GM19351 (cell line): ENCODE measurements around the gene AP4E1.
A peak's percentile ranks its signal among the peaks of the same experiment; 100 is the strongest.
"Not testable (repeated sequence)": the region's sequence is repeated elsewhere in the genome, so short reads cannot be mapped to it uniquely, and the experiment has no call there.

Experiments
- ATAC-seq: cut with Tn5 transposase; IDR thresholded peaks from one replicate; pipeline ENCODE4 v1.9.1; 2021; ENCODE audit warnings: mild to moderate bottlenecking, moderate library complexity; ENCODE audit not compliant: unreplicated experiment

The AP4E1 gene

DNA sequence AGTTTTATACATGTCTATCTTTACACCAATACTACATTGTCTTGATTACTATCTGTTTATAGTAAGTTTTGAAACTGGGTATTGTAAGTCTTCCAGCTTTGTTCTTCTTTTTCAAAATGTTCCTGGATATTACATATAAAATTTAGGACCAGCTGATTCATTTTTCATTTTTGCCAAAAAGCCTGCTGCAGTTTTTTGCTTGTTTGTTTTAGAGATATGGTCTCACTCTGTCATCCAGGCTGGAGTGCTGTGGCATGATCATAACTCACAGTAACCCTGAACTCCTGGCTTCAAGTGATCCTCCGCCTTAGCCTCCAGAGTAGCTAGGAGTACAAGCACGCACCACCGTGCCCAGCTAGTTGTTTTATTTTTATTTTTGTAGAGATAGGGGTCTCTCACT is 20.4 kb upstream of the AP4E1 start:
- ATAC-seq, result no peak

- ATAC-seq, result no peak
Measured at GRCh38 chr15:50889589-50889988, 18.9 kb upstream of the AP4E1 start.

- ATAC-seq, result no peak
Measured at GRCh38 chr15:50890751-50891150, 17.7 kb upstream of the AP4E1 start.

DNA sequence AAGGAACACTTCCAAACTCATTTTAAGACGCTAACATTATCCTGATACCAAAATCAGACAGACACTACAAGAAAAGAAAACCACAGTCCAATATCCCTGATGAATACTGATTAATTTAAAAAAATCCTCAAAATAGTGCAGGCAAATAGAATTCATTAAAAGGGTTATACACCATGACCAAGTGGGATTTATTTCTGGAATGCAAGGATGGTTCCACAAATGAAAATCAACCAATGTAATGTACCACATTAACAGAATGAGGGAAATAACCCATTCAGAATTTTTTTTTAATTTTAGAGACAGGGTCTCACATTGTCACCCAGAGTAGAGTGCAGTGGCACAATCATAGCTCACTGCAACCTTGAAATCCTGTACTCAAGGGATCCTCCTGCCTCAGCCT is 17.3 kb upstream of the AP4E1 start:
- ATAC-seq, result no peak

GRCh38 chr15:50893976-50894375 is 14.5 kb upstream of the AP4E1 start:
- ATAC-seq, result no peak

GRCh38 chr15:50901390-50901789 is 7.1 kb upstream of the AP4E1 start:
- ATAC-seq, result not testable (repeated sequence)

DNA sequence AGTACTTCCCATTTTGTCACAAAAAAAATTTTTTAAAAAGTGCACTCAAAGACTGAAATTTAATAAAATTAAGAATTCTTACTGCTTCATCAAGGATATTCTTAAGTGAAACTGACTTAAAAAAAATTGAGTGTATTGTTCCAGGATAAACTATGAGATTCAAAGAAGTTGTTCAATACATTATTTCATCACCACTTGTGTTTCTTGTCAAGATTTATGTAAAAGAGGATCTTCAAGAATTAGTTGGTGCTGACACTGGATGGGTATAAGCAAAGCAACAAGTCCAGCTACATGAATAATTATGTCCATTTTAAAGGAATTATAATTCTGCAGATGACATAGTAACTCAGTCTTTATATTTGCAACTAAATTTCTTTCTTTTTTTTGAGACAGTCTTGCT is 4.3 kb upstream of the AP4E1 start:
- ATAC-seq, result no peak

- ATAC-seq, result no peak
Measured at GRCh38 chr15:50905055-50905454, 3.4 kb upstream of the AP4E1 start.

DNA sequence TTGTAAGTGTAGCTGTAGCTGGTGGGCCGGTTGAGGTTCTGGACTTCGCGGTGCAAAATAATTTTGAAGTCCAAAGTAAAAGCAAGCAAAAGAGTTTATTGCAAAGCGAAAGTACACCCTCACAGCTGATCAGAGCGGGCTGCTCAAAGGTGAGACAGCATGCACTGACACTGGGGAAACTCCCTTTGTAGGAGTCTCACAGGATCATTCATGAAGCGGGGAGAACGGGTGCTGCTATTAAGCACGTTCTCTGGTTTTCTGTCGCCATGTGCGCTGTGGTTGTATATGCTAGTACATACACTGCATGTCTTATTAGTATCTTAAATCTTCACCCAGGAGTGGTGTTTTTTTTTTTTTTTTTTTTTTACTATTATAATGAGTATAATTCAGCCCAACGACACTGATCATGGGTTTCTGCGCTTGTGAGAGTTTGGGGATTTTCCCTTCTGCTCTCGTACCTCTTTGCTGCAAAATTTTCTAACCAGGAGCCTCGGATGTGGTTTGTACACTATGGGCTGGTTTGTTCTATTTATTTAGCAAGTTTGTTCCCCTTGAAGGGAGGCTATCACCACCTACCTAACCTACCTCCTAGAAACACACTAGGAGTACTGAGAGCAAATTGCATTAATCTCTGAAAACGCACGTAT is 1.4 kb upstream of the AP4E1 start:
- ATAC-seq, result peak; percentile 65

DNA sequence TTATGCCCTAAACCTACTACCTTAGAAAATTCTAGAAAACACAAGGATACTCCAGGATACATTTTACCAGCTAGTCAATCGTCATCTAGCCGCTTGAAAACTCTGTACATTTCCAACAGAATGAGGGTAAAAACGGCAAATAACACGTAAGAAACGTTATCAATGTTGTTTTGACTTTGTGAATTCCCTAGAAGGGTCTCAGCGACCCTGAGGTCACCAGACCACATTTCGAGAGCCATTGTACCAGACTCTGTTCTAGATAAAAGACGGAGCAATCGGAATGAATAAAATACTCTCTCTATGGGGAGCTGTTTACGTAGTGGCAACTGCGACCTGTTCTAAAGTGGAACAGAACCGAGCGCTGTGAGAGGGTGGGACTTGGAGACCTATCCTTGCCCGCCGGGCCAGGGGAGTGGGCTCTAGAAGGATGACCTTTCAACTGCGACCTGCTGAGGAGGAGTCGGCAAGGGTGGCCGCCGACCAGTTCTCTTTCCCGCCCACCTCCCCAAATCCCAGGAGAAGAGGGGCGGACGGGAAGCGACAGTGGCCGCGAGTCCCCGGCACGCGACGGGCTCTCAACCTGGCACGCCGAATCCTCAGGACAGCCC is 778 bp upstream of the AP4E1 start:
- no peak for ATAC-seq

DNA sequence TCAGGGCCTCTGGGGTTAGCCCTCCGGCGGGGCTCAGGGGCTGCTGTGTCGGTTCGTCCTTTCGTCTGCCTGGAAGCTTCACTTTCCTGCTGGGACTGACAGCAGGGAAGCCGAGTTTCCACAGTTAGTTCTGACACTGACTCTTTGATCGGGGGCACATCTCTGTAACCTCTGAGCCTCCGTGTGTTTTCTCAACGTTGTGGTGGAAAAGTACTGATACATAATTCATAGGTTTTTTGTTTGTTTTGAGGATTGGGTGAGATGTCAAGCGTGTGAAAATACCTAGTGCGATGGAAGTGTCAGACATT is 481 bp downstream of the AP4E1 start:
- no peak for ATAC-seq

DNA sequence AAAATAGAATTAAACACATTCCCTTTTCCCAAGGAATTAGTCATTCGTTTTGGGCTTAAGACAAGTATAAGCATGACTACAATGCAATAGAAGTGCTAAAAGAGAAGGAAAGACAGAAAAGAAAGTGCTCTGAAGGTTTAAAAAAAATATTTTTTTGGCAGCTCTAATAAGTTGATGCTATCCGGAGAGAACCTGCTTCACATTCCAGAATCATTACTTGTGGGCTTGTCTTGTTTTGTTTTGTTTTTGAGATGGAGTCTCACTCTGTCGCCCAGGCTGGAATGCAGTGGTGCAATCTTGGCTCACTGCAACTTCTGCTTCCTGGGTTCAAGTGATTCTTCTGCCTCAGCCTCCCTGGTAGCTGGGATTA is 1.9 kb downstream of the AP4E1 start:
- not testable (repeated sequence) for ATAC-seq

DNA sequence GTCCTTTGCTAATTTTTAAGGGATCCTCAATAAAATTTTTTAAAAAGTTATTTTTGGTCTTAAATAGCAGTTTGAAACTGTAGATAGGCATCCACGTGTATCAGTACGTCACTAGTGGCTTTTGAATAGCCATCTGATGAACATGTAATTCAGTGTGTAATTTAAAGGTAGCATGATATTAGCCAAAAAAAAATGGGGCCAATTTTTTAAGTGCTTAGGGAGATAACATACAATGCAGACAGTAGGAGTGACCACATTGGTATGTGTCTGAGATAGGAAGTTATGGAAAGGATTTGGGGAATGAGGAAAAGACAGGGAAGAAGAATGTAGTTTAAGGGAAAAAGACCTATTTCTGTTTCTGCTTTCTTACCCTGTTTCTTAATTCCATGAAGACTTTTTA is 2.5 kb downstream of the AP4E1 start:
- ATAC-seq, result no peak

GRCh38 chr15:50911621-50912020 is 3.1 kb downstream of the AP4E1 start:
- no peak for ATAC-seq

DNA sequence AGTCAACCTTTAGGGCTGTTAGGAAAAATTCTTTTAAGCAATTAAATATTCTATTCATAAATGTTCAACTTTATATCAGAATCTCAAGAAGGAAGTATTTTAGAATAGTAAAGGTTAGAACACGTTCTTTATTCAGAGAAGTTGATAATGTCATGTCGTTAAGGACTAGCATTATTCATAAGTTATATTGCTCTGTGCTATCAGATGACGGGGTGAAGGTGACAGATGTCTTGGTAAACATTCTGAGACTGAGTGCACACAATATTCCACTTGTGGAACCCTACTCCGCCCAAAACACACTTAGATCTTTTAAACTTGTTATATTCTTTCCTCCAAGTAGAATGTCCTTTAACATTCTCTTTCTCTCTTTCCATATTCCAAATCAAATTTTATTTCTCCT is 7.9 kb downstream of the AP4E1 start:
- no peak for ATAC-seq

GRCh38 chr15:50919359-50919758 is 10.9 kb downstream of the AP4E1 start:
- not testable (repeated sequence) for ATAC-seq

DNA sequence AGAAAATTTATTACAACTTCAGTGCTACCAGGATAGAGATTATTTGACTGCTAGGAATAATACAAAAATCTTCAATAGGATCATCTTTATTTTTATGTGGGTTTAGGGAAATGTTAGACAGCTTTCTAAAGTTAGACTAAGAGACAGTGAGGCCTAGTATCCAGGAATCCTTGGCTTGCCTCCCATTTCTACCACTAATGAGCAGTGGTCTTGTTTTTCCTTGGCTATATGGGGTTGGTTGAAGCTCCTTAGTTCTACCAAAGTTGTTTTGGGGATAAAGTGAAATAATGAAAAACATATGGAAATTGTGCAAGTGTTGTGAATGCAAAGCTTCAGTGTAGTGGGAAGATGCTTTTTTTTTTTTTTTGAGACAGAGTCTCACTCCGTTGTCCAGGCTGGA is 16.8 kb downstream of the AP4E1 start:
- ATAC-seq, result no peak

DNA sequence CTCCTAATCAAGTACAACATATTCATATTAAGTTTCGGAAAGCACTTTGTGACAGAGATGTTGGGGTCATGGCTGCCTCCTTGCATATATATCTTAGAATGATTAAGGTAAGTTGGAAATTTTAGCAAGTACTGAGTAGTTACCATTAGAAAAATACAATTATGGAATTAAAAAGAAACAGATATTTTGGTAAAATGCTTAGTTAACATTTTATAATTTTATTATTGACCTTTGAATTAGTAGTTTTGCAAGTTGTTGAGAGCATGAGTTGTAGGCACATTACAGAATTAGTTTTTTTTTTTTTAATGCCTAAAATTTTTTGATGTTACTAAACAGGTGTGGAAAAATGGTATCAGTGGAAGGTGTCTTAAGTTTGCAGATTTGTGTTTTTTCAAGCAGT is 20.6 kb downstream of the AP4E1 start:
- no peak for ATAC-seq

DNA sequence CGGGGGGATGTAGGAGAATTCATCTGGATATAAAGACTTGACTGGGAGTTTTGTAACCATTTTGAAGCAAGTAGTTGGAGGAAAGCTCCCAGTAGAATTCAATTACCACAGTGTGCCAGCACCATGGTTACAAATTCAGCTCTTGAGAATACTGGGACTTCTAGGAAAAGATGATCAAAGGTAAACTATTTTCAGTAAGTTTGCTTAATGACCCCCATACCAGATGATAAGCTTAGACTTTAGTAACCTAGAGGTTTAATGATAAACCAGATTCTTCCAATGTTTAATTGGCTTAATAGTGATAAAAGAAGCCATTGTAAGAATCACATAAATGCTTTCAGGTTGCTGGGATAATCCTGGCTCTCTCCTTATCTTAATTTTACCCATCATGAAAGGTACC is 22.3 kb downstream of the AP4E1 start:
- no peak for ATAC-seq

DNA sequence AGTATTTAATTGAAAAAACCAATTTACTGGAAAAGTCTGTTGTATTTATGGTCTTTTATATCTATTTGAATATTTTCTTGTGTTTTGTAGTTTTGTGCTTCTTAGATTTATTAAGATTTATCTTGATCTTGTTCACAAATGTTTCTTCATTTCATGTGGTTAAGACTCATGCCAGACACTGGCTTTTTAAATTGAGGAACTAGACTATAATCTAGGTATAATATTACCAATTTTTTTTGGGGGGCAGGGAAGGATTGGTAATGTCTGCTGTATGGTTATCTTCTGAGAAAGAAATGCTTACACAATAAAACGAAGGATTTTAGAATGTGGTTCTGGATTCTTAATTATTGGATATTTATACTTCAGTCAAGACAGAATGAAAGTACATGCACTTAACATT is 24.9 kb downstream of the AP4E1 start:
- ATAC-seq, result no peak

- no peak for ATAC-seq
Measured at GRCh38 chr15:50938525-50938924, 30.0 kb downstream of the AP4E1 start.

- ATAC-seq, result no peak
Measured at GRCh38 chr15:50939911-50940310, 31.4 kb downstream of the AP4E1 start.

GRCh38 chr15:50940506-50940905 is 32.0 kb downstream of the AP4E1 start:
- ATAC-seq, result no peak
